Measurements from ENCODE around the gene SIGLEC7. TPM values are rescaled to one million over a fixed set of nuclear protein-coding genes. Genes with fewer than 3 reads are reported as not detected.

Gene SIGLEC7
- total RNA-seq, 1 donor from 2014 or later, result not detected

DNA sequence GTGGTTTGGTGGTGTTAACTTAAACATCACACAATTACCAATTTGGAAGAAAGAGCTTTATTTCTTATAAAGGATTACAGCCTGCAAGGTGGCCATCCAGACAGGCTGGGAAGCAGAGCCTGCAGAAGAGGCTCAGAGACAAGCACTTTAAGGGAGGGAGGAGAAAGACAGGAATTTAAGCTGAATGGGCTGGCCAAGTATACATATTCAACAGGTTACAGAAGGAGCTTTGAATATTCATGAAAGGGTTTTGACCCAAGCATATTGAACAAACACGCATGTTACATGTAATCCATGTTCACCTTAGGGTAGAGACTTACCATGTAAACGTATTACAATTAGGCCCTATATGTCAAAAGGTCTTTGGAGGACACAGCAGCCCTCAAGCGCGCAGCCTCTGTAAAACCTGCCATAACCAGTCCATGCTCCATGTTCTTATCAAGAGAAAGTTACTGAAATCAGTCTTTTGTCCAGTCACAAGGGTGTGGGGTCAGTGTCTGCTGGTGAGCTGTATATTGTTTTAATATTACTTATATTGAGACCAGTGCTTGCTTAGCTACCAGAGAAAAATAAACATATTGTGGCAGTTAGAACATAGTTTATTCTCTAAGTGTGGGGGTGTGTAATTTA lies 19.9 kb downstream of the SIGLEC7 start:
- TF ChIP-seq, protein P1, sequence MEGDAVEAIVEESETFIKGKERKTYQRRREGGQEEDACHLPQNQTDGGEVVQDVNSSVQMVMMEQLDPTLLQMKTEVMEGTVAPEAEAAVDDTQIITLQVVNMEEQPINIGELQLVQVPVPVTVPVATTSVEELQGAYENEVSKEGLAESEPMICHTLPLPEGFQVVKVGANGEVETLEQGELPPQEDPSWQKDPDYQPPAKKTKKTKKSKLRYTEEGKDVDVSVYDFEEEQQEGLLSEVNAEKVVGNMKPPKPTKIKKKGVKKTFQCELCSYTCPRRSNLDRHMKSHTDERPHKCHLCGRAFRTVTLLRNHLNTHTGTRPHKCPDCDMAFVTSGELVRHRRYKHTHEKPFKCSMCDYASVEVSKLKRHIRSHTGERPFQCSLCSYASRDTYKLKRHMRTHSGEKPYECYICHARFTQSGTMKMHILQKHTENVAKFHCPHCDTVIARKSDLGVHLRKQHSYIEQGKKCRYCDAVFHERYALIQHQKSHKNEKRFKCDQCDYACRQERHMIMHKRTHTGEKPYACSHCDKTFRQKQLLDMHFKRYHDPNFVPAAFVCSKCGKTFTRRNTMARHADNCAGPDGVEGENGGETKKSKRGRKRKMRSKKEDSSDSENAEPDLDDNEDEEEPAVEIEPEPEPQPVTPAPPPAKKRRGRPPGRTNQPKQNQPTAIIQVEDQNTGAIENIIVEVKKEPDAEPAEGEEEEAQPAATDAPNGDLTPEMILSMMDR (IDR thresholded peaks at IDR 0.05; ENCODE audit: insufficient read depth, low read length, poor library complexity, severe bottlenecking), result no peak
- H3K27me3 ChIP-seq (ENCODE audit: control insufficient read depth, insufficient read depth, low read length), result no peaks in the 10 kb centered on the region
- no peak overlapping the region for H3K4me3 ChIP-seq (ENCODE audit: low read depth, low read length)
- H3K36me3 ChIP-seq (ENCODE audit: control insufficient read depth, insufficient read depth, low read length), result no peaks in the 10 kb centered on the region
- no peak for DNase-seq (ENCODE audit: low read depth)

DNA sequence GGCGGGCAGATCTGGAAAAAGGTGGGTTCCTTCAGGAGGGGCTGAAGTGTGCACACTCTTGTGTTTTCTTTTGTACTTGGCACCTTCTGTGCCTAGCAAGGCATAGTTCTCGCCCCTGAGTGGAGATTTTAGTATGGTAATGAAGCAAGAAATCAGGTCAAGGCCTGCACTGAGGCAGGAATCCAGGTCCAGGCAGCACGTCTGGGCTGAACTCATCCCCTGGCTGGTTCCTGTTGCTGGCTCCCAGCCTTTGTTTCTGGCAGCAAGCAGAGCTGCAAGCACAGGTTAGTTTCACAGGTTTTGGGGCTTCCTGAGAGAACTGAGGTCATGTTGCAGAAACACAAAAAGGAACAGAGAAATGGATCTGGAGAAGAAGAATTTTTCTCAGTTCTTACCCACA lies 21.2 kb downstream of the SIGLEC7 start:
- TF ChIP-seq, protein P1 (IDR thresholded peaks at IDR 0.05; ENCODE audit: insufficient read depth, low read length, poor library complexity, severe bottlenecking), result no peak
- Histone ChIP-seq H3K4me3 (ENCODE audit: low read depth, low read length) (no peak overlapping the region), H3K27me3 (ENCODE audit: control insufficient read depth, insufficient read depth, low read length) (no peaks in the 10 kb centered on the region), H3K36me3 (ENCODE audit: control insufficient read depth, insufficient read depth, low read length) (no peaks in the 10 kb centered on the region)
- no peak for DNase-seq (ENCODE audit: low read depth)

DNA sequence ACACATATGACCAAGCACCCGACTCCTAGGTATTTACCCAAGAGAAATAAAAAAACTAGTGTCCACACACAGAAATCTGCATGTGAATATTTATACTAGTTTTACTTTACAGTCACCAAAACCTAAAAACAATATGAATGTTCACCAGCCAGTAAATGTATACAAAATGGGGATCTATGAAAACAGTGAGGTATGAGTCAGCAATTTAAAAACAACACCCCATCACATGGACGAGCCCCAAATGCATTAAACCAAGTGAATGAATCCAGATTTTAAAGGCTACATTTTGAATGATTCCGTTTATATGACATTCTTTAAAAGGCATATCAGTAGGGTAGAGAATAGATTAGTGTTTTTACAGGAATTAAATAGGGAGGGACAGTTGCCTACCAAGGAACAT lies 22.1 kb downstream of the SIGLEC7 start:
- DNase-seq (ENCODE audit: low read depth), result no peak
- TF ChIP-seq, protein P1 (IDR thresholded peaks at IDR 0.05; ENCODE audit: insufficient read depth, low read length, poor library complexity, severe bottlenecking), result no peak
- H3K4me3 ChIP-seq (ENCODE audit: low read depth, low read length), result no peak overlapping the region
- H3K27me3 ChIP-seq (ENCODE audit: control insufficient read depth, insufficient read depth, low read length), result no peaks in the 10 kb centered on the region
- H3K36me3 ChIP-seq (ENCODE audit: control insufficient read depth, insufficient read depth, low read length), result no peaks in the 10 kb centered on the region

DNA sequence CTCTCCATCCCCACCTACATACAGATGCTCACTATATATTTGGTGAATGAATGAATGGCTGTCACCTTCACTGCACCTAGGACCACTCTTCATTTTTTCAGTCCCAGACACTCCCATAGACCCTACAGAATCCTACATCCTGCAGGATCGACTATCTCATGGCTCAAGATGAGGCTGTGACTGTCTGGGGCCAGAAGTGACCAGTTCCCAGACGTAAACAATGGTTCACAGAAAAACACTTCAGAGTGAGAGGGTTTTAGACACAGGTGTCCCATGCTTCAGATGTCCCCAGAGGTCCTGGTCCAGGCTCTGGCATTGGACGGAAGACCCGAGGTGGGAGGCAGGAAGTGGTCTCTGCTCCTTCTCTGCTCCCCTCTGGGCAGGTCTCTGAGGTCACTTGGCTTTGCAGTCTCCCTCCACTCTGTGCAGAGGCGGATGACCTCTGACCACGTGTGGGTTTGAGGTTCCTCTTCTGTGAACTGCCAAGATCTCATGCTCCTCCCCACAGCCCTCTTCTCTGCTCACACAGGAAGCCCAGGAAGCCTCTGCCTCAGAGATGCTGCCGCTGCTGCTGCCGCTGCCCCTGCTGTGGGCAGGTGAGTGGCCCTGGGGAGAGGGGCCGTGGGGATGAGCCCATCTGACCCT lies 24.9 kb downstream of the SIGLEC7 start:
- Histone ChIP-seq H3K36me3 (ENCODE audit: control insufficient read depth, insufficient read depth, low read length) (no peaks in the 10 kb centered on the region), H3K27me3 (ENCODE audit: control insufficient read depth, insufficient read depth, low read length) (no peaks in the 10 kb centered on the region), H3K4me3 (ENCODE audit: low read depth, low read length) (no peak overlapping the region)
- TF ChIP-seq, protein P1 (IDR thresholded peaks at IDR 0.05; ENCODE audit: insufficient read depth, low read length, poor library complexity, severe bottlenecking), result no peak
- DNase-seq (ENCODE audit: low read depth), result no peak

DNA sequence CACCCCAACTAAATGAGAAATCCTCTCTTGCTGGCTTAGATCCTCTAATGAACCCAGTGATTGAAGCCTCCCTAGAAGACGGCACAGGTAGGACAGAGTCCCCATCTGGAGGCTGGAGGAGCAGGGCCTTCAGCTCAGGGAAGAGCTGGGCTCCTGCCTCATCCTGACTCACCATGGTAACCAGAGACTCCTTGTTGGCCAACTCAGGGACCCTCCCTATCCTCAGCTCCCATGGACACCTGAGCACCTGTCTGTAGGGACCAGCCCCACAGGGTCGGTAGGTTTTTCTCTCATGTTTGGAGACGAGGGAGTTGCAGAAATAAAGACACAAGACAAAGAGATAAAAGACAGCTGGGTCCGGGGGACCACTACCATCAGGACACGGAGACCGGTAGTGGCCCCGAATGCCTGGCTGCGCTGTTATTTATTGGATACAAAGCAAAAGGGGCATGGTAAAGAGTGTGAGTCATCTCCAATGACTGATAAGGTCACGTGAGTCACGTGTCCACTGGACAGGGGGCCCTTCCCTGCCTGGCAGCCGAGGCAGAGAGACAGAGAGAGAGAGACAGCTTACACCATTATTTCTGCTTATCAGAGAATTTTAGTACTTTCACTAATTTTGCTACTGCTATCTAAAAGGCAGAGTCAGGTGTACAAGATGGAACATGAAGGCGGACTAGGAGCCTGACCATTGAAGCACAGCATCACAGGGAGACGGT lies 26.6 kb downstream of the SIGLEC7 start:
- Histone ChIP-seq H3K36me3 (ENCODE audit: control insufficient read depth, insufficient read depth, low read length) (no peaks in the 10 kb centered on the region), H3K4me3 (ENCODE audit: low read depth, low read length) (no peak overlapping the region), H3K27me3 (ENCODE audit: control insufficient read depth, insufficient read depth, low read length) (no peaks in the 10 kb centered on the region)
- DNase-seq (ENCODE audit: low read depth), result no peak
- TF ChIP-seq, protein P1 (IDR thresholded peaks at IDR 0.05; ENCODE audit: insufficient read depth, low read length, poor library complexity, severe bottlenecking), result no peak
